Measurements from ENCODE around the gene CWF19L1. TPM values are rescaled to one million over a fixed set of nuclear protein-coding genes. Genes with fewer than 3 reads are reported as not detected.

The CWF19L1 gene
- total and polyA plus RNA-seq, 2 of the 13 experiments (the other 11 are each of a cell fraction or from before 2014, with no cell fraction given): 13.6 to 42.1 TPM

- 0 out of 2 replicates have a peak, but pooled peaks have one; percentile 43 for TF ChIP-seq ZHX1 (CRISPR knock-in tag; IDR thresholded peaks at IDR 0.05; ENCODE audit: low read depth)
- TF ChIP-seq MAFF (IDR thresholded peaks at IDR 0.05; ENCODE audit: low read depth, low read length): no peak
- no peak for TF ChIP-seq PTBP1 (IDR thresholded peaks at IDR 0.05; ENCODE audit: low read depth, low read length, poor library complexity, severe bottlenecking)
- TF ChIP-seq ZNF12 (CRISPR knock-in tag; IDR thresholded peaks at IDR 0.05): peak; percentile 67; the same call in 1 of the 2 replicates
- no peak for TF ChIP-seq ZNF687 (CRISPR knock-in tag; IDR thresholded peaks at IDR 0.05)
- 0 out of 2 replicates have a peak, but pooled peaks have one; percentile 43 for TF ChIP-seq ZNF335 (CRISPR knock-in tag; IDR thresholded peaks at IDR 0.05)
- TF ChIP-seq THAP9 (CRISPR knock-in tag; IDR thresholded peaks at IDR 0.05; ENCODE audit: borderline replicate concordance): peak; percentile 52; the same call in 1 of the 2 replicates
- TF ChIP-seq ZNF678 (CRISPR knock-in tag; IDR thresholded peaks at IDR 0.05): no peak
- no peak for TF ChIP-seq FOXM1 (CRISPR knock-in tag; IDR thresholded peaks at IDR 0.05)
- no peak for TF ChIP-seq KLF15 (CRISPR knock-in tag; IDR thresholded peaks at IDR 0.05; ENCODE audit: borderline replicate concordance)
- TF ChIP-seq SOX6 (IDR thresholded peaks at IDR 0.05): no peak
- peak; percentile 34; the same call in 1 of the 2 replicates for TF ChIP-seq SOX6 (CRISPR knock-in tag; IDR thresholded peaks at IDR 0.05)
- TF ChIP-seq HNF4G (IDR thresholded peaks at IDR 0.05; ENCODE audit: borderline replicate concordance, low read depth, low read length): peak; percentile 40; the same call in 1 of the 2 replicates
- TF ChIP-seq HNF4G (CRISPR knock-in tag; IDR thresholded peaks at IDR 0.05; ENCODE audit: borderline replicate concordance, low read depth): no peak
- no peak for TF ChIP-seq ZNF546 (CRISPR knock-in tag; conservative IDR thresholded peaks at IDR 0.05)
- peak; percentile 61; the same call in 1 of the 2 replicates for TF ChIP-seq ZBTB25 (CRISPR knock-in tag; IDR thresholded peaks at IDR 0.05)
- TF ChIP-seq TFDP2 (CRISPR knock-in tag; IDR thresholded peaks at IDR 0.05): no peak
- no peak for TF ChIP-seq MIER3 (CRISPR knock-in tag; IDR thresholded peaks at IDR 0.05; ENCODE audit: borderline replicate concordance)
Observed at GRCh38 chr10:100183481-100183880, 84.0 kb downstream of the CWF19L1 start (continued).

Measured in HepG2 (cell line).